Progenitor cell of endocrine pancreas (in vitro differentiated cells): Measurements from ENCODE around the gene PPM1H. TPM values are rescaled to one million over a fixed set of nuclear protein-coding genes. Genes with fewer than 3 reads are reported as not detected.

Source experiments
- DNase-seq: peaks from one replicate; pipeline ENCODE4 v3.0.0; 2021; ENCODE audit warnings: low spot score; ENCODE audit not compliant: unreplicated experiment
- H3K27ac Mint-ChIP-seq: 2 replicates; pipeline ENCODE4 v1.8.0; 2021; ENCODE audit warnings: mild to moderate bottlenecking, moderate library complexity, mixed read lengths
- H3K27me3 Mint-ChIP-seq: 2 replicates; pipeline ENCODE4 v1.8.0; 2021; ENCODE audit warnings: mixed read lengths
- H3K36me3 Mint-ChIP-seq: 2 replicates; pipeline ENCODE4 v1.8.0; 2022; ENCODE audit warnings: mixed read lengths; ENCODE audit not compliant: insufficient read depth
- H3K4me1 Mint-ChIP-seq: 2 replicates; pipeline ENCODE4 v1.8.0; 2021; ENCODE audit warnings: low read depth, mixed read lengths
- H3K4me3 Mint-ChIP-seq: 2 replicates; pipeline ENCODE4 v1.8.0; 2021; ENCODE audit warnings: low read depth, mild to moderate bottlenecking, moderate library complexity, mixed read lengths
- H3K9me3 Mint-ChIP-seq: 2 replicates; pipeline ENCODE4 v1.8.0; 2021; ENCODE audit warnings: low read depth, mixed read lengths
- total RNA-seq: library from RNA; stranded (reverse); gene quantifications from 2 replicates; pipeline ENCODE4 v1.2.1, GENCODE V29; 2021
- TF ChIP-seq, protein P1 (sequence below): fragments of 200-600 bp; sonication (generic); IDR thresholded peaks from one replicate; pipeline ENCODE4 v1.5.0; 2021; ENCODE audit warnings: antibody characterized with exemption, mild to moderate bottlenecking; ENCODE audit not compliant: unreplicated experiment

Gene PPM1H
- total RNA-seq, 1 donor from 2014 or later = 25.4 TPM

DNA sequence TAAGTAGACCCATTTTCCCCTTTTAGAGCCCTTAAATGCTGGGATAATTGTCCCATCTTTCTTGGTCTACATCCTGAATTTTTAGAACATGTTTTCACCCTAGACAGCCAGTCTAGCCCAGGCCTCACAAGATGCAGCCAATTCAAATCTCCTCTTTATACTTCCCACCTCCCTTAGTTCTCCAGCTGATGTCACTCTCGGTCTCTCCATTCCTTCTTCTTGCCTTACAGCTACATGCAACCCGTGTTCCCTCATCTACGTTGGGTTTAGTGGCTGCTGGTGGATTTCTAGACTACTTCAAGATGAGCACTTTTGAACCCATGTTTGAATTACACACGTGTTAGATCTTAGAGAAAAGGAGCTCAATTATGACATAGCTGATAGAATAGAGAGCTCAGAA, 132.0 kb downstream of the PPM1H start:
- no peak overlapping the region for H3K4me3 Mint-ChIP-seq
- peaks cover 7% of the 10 kb centered on the region for H3K4me1 Mint-ChIP-seq
- DNase-seq = no peak
- TF ChIP-seq, protein P1, sequence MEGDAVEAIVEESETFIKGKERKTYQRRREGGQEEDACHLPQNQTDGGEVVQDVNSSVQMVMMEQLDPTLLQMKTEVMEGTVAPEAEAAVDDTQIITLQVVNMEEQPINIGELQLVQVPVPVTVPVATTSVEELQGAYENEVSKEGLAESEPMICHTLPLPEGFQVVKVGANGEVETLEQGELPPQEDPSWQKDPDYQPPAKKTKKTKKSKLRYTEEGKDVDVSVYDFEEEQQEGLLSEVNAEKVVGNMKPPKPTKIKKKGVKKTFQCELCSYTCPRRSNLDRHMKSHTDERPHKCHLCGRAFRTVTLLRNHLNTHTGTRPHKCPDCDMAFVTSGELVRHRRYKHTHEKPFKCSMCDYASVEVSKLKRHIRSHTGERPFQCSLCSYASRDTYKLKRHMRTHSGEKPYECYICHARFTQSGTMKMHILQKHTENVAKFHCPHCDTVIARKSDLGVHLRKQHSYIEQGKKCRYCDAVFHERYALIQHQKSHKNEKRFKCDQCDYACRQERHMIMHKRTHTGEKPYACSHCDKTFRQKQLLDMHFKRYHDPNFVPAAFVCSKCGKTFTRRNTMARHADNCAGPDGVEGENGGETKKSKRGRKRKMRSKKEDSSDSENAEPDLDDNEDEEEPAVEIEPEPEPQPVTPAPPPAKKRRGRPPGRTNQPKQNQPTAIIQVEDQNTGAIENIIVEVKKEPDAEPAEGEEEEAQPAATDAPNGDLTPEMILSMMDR = no peak
- no peak overlapping the region for H3K27ac Mint-ChIP-seq
- peaks cover 4% of the 10 kb centered on the region for H3K9me3 Mint-ChIP-seq
- H3K36me3 Mint-ChIP-seq = no peaks in the 10 kb centered on the region
- no peaks in the 10 kb centered on the region for H3K27me3 Mint-ChIP-seq

GRCh38 chr12:62802321-62802720, 132.6 kb downstream of the PPM1H start:
- peaks cover 1% of the 10 kb centered on the region for H3K36me3 Mint-ChIP-seq
- H3K27me3 Mint-ChIP-seq = no peaks in the 10 kb centered on the region
- no peak overlapping the region for H3K4me3 Mint-ChIP-seq
- H3K9me3 Mint-ChIP-seq = peaks cover 4% of the 10 kb centered on the region
- peaks cover 11% of the 10 kb centered on the region for H3K4me1 Mint-ChIP-seq
- no peak for DNase-seq
- TF ChIP-seq, protein P1 = no peak
- H3K27ac Mint-ChIP-seq = no peak overlapping the region

GRCh38 chr12:62801796-62802195, 133.2 kb downstream of the PPM1H start:
- Mint-ChIP-seq H3K4me1 (peaks cover 11% of the 10 kb centered on the region), H3K9me3 (peaks cover 3% of the 10 kb centered on the region), H3K4me3 (no peak overlapping the region), H3K36me3 (peaks cover 2% of the 10 kb centered on the region), H3K27ac (no peak overlapping the region), H3K27me3 (no peaks in the 10 kb centered on the region)
- no peak for DNase-seq
- TF ChIP-seq, protein P1 = no peak

- Mint-ChIP-seq H3K4me3 (no peak overlapping the region), H3K27ac (no peak overlapping the region), H3K27me3 (no peaks in the 10 kb centered on the region), H3K4me1 (peaks cover 11% of the 10 kb centered on the region), H3K9me3 (no peaks in the 10 kb centered on the region), H3K36me3 (peaks cover 2% of the 10 kb centered on the region)
- no peak for DNase-seq
- TF ChIP-seq, protein P1 = no peak
Observed at GRCh38 chr12:62800707-62801400, 134.1 kb downstream of the PPM1H start.

- Mint-ChIP-seq H3K27me3 (no peaks in the 10 kb centered on the region), H3K4me1 (peaks cover 11% of the 10 kb centered on the region), H3K9me3 (no peaks in the 10 kb centered on the region), H3K27ac (no peak overlapping the region), H3K36me3 (peaks cover 2% of the 10 kb centered on the region), H3K4me3 (no peak overlapping the region)
- DNase-seq = no peak
- TF ChIP-seq, protein P1 = no peak
Observed at GRCh38 chr12:62799766-62800406, 135.1 kb downstream of the PPM1H start.
